Cortex of kidney (tissue), 1 donor: ENCODE measurements around the gene MYLK.

Experiments used
- DNase-seq: peaks from one replicate; lab custom pipeline; 2025; lab: John Stamatoyannopoulos, UW

MYLK gene

DNA sequence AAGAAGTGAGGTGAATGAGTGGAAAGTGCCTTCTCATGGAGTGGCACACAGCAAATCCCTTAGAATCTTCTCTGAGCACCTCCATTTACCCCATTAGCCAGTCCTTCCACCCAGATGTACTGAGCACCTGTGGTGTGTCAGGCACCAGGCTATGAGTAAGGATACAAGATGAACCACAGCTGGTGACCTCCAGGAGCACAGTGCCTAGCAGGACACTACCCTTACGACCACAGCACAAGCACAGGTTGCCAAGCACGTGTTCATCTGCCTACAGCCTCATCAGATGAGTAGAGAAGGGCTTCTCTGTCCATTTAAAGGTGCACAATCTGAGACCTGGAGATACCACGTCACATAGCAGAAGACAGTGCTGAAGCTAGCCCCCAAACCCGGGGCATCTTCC, 6.2 kb downstream of the MYLK start:
- DNase-seq = no peak

DNA sequence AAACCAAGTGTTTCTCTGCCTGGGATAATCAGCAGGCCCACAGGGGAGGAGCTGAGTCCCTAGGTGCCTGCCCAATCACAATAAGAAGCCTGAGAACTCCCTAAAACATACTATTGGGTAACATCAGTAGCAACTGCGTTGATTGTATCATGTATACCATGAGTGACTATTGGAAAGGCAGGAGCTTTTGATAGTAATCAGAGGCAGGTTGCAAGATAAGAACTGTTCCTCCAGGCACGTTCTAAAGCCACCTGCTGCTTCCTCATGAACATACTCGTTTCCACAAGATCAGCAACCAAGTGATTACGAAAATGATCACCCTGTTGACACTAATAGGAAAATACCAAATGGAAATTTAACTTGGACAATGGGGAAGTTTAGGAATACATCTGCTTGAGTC, 6.7 kb downstream of the MYLK start:
- no peak for DNase-seq

DNA sequence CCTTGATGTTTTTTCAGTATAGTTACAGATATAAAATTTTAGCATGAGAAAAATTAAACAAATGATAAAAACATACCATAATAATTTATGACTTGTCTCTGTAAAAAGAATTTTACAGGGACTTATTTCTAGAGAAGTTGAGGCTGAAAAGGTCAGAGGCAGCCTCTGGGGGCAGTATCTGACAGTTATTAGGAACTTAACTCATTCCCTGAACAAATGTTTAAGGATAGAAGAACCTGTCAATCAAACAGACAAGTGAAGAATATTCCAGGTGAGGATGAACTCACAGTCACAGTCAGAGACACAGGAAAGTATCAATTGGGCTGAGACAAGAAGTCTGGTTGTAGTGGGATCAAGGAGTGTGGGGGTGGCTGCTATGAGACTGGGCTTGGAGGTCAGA, 7.3 kb downstream of the MYLK start:
- no peak for DNase-seq

DNA sequence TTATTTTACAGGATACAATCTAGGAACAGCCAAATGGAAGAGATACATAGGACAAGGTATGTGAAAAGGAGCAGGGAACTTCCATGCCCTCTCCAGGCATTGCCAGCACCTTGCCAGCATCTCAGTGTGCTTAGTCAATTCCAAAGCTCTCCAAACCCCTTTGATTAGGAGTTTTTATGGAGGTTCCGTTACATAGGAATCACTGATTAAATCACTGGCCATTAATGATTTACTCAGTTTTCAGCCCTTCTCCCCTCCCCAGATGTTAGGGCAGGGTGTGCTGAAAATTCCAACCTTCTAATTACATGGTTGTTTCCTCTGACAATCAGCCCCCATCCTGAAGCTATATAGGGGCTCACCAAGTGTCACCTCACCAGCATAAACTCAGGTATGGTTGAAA, 11.5 kb downstream of the MYLK start:
- no peak for DNase-seq

DNA sequence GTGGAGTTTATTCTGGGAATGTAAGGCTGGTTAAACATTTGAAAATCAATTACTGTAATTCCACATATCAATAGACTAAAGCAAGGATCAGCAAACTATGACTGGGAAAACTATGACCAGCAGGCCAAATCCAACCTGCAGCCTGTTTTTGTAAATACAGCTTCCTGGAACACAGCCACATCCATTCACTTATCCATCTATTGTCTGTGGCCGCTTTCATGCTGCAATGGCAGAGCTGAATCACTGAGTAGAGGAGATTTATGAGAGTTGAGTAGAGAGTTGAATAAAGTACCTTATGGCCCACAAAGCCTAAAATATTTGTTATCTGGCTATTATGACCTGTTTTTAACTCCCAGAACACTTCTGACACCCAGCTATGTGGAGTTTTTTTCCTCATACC, 12.2 kb downstream of the MYLK start:
- no peak for DNase-seq

DNA sequence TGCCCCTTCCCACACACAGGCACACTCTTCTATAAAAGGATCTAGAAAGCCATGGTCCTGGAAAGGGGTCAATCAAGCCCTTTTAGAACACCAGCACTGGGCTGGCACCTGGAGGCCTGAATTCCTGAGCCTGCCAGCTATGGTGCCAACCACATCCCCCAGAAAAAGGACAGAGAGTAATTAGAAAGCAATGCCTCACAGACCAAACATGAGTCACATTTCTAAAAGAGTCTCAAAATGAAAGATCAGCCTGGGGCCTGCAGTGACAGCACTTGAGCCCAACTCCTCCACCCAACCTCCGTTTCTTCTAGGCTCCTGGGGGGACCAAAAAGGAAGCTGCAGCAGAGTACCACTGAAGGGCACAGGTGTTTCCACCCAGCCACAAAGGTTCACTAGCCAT, 14.1 kb downstream of the MYLK start:
- no peak for DNase-seq

DNA sequence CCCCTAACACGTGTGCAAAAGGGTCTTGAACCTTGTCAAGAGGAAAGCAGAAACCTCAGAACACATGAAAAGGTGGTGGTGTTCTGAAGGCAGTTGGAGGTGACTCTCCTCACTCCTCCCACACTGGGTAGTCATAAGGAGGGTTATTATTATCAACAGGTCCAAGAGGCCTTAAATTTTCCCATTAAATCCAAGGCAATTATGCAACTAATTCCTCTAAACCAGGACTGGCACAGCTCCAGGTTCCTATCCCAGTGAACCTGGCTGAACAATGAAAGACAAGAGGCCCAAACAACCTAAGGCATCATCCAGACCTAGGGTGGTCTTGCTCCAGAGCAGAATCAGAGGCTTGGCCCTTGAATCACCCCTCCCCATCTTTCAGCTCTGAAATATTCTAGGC, 15.0 kb downstream of the MYLK start:
- no peak for DNase-seq

DNA sequence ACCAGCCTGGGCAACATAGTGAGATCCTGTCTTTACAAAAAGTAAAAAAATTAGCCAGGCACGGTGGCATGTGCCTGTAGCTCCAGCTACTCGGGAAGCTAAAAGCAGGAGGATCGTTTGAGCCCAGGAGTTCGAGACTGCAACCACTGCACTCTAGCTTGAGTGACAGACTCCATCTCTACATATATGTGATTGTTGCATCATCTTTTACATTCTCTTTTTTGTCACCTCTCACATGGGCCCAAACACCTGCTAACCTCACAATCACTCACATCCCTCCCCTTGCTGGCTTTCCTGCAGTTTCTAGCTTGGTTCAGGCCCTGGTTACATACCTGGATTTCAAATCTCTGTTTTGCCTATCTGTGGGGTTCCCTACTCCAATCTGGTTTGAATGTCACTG, 19.4 kb downstream of the MYLK start:
- no peak for DNase-seq

DNA sequence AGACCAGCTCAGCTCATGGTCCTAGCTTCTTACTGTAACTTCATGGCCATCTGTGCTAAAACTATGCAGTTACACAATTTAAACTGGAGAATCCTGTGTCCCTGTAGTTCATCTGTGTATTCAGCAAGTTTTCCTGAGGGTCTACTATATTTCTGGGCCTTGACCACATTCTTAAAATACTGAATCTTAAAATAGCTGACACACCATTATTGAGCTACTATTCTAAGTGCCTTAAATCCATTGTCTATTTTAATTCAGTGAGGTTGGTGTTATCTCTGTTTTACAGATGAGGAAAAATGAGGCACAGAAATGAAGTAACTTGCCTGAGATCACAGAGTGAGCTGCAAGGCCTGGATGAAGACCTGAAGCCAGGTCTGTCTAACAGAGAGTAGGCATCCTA, 22.0 kb downstream of the MYLK start:
- DNase-seq = no peak

DNA sequence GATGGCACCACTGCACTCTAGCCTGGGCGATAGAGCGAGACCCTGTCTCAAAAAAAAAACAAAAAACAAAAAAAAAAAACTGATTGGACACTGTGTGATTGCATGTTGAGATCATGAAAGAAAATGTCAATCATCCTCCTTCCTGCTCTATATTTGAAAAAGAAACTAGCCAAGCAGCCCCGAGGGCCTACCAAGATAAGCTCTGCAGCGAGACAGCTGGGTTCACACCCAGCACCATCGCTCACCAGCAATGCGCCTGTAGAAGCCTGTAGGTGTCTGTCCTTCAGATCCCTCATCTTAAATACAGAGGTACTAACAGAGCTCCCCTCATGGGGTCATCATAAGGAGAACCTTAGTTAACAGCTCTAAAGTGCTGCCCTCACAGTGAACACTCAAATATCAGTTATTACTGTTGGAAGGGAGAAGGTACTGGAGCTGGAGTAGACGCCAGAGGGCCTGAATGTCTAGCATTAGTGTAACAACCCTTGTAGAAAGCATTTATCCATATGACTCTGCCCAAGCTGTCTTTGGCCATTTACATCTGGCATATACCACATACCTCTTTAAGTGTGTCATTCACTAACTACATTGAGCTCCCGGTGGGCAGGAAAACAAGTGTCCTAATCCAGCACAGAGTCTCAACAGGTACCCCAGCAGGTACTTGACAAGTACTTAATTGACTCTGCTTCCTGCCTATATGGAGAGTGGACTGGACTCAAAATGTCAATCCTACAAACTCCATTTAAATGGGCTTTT, 22.9 kb downstream of the MYLK start:
- no peak for DNase-seq

DNA sequence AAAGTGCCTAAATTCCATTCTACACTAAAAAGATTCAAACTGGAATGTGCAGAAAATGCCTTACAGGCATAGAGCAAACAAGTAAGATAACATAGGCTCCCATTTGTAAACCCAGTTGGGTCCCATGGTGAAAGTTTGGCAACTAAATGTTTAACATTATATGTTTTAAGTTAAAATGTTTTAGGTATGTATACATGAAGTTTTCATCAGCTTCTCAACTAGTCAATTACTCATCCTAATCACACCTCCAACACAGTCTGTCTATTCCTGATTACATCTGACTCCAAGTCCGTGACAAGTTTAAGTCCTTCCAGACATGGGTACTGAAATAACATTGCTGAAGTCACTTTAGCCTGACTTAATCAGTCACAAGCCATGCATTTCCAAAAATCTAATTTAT, 25.0 kb downstream of the MYLK start:
- no peak for DNase-seq

DNA sequence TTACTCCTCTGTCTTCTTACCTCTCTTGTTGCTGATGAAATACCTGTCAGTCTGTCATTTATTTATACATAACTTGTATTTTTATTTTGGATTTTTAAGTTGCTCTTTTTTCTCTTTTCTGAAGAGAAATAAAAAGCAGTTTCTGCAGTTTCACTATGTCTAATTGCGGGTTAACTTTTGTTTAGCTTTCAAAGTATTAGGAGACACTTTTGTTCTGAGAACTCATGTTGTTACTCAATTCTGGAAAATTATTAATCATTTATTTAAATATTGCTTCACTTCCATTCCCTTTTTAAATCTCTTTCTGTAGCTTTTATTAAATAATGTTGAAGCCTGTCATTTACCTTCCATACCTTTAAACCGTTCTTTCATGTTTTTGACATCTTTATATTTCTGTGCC, 29.2 kb downstream of the MYLK start:
- no peak for DNase-seq

DNA sequence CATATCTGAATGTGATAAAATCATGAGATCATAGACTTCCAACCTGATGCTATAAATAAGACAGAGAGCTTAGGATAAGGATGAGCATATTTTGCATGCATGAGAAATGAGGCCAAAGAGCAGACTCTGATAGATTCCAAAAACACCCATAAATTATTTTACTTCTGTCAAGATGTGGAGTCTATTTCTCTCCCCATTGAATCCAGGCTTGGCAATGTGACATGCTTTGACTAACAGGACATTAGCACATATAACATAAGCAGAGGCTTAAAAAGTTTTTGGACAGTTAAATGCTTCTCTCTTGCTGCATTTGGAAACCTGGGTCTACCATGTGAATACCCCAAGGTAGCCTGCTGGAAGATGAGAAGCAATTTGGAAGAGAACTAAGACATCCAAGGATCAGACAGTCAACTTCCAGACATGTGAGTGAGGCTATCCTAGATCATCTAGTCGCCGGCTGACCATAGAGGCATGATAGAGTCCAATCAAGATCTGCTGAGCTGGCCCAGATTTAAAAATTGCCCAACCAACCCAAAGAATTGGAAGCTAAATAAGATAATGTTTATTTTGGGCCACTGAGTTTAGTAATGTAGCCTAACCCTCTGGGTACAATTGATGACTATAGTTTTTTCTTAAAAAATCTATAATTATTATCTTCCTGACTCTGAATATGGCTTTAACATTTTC, 30.3 kb downstream of the MYLK start:
- DNase-seq = no peak

DNA sequence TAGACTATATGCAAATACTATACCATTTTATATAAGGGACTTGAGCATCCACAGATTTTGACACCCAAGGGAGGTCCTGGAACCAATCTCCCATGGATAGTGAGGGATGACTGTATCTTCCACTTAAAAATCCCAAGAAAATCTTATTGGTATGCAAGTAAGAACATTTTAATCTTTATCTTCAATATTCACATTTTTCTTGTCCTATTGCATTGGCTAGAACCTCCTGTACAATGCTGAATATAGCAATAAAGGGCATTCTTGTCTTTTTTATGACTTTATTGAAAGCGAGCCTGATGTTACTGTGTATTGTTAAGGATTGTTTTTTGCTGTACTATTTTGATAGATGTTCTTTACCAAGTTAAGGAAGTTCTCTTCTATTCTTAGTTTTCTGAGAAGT, 36.9 kb downstream of the MYLK start:
- no peak for DNase-seq

DNA sequence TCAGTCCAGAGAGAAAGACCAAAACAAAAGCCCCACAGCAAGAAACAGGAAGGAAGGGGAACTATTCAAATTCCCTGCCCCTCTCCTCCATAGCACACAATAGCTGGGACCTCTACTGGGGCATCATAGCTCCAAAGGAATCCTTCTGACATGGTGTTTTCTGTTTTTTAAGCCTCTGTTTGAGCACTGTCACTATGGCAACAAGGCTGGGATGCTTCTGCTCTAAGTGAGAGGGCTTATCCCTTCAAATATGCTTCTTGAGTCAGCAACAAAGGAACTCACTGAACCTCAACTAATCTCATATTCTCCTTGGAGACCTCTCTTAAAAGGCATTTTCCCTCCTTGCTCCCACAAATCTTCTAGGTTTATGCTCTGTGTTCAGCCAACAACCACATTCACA, 40.5 kb downstream of the MYLK start:
- DNase-seq = no peak

DNA sequence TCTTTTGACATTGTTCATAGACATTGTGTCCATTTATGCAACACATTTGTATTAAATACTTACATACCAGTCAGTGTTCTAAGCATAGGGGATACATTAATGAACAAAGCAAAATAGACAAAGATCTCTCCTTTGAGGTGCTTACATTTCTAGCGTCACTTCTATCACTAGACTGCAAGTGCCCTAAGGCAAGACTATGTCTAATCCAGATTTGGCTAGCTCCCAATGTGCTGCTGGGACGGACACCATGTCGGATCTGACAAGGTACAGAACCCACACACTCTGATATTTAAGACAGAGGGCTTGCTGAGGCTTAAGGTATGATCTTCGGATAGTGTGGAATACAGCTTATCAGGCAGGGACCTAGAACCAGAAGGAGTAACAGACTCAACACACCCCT, 41.4 kb downstream of the MYLK start:
- no peak for DNase-seq

DNA sequence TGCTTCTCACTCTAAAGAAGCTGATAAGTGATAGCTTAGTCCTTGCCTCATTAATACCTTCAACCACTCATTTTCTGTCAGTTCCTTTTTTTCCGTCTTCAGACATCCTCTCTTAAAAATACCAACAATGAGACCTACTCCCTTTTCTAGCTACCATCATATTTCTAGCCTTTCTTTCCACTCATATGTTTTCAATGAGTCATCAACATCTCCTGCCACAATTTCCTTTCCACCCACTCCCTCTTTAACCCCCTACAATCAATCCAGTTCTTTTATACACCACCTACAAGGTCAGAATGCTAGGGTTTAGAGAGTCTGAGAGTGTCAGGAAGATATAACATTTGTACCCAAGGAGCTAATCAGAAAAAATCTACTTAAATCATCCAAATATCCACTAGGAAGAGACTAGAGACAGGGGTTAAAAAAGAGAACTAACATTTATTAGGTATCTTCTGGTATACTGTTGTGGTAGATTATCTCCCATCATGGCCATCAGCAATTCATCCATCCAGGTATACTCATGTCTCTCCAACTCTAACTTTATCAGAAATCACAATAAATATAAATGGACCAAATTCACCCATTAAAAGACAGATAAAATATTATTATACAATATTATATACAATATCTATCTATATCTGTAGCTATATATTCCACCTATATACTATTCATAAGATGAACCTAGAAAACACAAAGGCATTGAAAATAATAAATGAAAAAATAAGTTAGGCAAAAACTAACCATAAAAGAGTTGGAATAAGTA, 42.5 kb downstream of the MYLK start:
- DNase-seq = no peak

DNA sequence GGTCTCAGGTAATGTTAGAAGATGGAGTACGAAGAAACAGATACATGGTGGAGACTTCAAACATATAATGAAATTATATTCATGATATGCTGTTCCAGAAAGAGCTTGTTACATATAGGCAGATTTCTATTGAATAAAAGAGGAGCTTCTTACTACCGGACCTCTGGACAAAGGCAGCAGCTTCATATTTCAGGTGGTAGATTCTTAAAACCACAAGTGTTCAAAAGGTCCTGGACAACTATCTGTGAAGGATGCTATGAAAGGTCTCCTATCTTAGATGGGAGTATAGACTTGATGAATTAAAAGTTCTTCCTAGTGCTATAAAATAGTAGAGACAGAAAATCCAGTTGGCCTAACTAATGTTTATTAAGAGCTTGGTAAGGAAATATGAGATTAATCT, 43.2 kb downstream of the MYLK start:
- no peak for DNase-seq

DNA sequence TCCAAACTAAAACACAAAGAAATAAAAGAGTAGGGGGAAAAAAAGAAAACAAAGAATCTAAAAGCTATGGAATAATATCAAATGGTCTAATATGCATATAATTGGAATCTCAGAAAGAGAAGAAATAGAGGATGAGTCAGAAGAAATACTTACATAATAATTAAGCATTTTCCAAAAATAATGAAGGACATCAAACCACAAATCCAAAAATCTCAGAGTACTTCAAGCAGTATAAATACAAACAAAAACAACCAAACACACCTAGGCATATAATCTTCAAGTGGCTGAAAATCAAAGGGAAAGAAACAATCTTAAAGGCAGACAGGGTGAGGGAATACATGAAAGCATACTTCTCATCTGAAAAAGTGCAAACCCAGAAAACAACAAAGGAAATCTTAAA, 46.3 kb downstream of the MYLK start:
- DNase-seq = no peak

DNA sequence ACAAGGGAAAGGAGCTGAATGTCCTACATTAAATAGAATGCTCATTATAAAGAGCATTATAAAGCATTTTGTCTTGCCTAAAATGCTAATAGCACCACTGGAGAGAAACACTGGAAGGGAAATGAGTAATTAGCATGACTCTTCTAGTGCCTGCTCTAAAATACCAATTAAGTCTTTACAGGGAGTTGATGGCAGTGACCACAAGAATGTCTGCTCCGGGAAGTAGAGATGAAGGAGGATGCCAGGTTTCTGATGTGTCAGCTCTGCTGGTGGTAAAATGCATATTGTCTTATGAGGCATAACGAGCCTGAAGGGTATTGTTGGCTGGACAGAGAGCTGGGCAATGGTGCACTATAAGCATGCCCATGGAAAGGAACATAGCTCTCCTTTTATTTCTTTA, 49.5 kb downstream of the MYLK start:
- DNase-seq = no peak

DNA sequence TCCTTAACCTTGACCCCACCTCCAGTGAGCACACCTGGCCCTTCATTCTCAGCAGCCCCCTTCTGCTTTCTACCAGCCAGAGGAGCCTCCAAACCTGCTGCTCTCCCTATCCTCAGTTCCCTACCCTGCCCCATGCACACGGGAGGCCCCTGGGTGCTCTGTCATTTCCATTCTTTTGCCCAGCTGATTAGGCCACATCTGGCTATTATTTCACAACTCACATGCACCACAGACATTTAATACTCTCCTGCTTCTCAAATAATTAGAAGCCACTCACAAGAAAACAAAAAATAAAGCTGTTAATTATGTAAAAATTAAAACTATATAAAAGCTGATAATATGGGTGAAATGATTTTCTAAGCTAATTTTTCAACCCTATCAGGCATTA, 50.7 kb downstream of the MYLK start:
- no peak for DNase-seq

DNA sequence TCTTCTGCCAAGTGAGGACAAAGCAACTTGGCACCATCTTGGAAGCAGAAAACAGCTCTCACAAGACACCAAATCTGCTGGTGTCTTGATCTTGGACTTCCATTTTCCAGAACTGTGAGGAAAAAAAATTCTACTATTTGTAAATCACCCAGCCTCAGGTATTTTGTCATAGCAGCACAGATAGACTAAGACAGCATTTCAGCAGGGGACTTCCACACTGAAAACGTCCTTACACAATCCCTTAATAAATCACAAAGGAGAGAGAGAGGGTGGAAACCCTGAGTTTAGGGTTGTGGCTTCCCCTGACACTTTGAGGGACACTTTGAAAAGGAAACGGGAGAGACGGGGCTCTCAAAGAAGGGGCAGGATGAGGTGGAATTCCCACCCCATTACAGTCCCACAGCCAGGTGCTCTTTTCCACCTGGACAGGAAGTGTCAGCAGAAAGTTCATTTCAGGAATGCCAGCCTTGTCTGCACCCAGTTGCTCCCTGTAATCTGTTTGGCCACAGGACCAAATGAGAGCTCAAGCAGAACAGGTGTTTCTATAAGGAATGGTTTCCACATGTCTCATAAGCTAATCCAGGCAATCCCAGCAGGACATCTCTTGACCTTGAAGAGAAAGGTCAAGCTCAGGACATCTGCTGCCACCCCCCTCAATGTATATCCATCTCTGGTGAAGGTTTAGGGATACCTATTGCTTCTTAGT, 51.3 kb downstream of the MYLK start:
- DNase-seq = no peak

DNA sequence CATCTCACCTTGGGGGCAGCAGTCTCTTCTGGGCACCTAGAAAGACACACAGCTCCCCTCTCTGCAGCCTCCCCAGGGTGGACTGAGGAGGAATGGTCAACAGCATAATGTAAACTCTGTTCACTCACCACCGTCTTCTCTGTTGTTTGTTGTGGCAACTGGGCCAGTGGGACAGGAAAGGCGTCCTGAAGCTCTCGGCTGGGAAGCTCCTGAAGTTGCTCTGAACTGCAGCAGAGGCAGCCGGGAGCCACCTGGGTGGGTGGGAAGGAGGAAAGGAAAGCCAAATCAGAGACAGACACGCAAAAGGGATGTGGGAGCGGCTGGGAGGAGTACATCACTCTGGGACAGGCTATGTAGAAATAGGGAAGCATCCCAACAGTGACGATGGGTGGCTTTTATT, 52.7 kb downstream of the MYLK start:
- DNase-seq = no peak
